NCI-H524 (cell line): ENCODE results near the gene ACTG1.

Source experiments
- DNase-seq, 2 experiments: peaks; one replicate each; lab custom pipeline; 2025; lab: John Stamatoyannopoulos, UW

Gene ACTG1

DNA sequence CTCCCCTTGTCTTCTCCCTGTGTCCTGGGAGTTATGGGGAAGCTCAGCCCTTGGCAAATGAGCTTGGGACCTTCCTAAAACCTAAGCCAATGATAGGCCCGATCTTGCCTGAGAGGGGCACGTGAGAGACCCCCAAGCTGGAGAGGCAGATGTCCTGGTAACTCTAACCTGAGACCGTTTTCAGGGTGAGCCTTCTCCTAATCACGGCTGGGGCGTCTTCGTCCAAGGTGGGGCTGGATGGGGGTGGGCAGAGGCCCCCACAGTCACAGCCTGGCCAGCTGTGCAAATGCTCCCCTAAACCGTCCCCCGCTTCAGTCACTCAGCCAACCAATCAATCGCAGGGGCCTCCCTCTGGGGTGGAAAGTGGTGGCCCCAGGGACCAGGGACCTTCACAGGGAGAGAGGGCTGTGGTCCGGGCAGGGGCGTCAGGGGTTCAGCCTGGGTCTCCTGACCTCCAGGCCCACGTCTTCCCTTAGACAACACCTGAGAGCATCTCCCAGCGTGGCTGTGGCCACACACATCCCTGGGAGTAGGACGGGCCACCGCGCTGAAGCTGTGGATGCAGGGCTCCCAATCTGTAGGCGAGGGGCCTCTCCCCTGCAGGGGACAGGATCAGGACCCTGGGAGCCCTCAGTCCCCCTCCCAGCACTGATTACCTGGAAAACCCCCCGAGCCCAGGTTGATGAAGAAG is 30.6 kb downstream of the ACTG1 start:
- DNase-seq: peak in 1 of 2 experiments; percentile 73

- DNase-seq: peak; percentile 79 to 97
These were observed 31.4 kb downstream of the ACTG1 start for GRCh38 chr17:81481073-81481799.

DNA sequence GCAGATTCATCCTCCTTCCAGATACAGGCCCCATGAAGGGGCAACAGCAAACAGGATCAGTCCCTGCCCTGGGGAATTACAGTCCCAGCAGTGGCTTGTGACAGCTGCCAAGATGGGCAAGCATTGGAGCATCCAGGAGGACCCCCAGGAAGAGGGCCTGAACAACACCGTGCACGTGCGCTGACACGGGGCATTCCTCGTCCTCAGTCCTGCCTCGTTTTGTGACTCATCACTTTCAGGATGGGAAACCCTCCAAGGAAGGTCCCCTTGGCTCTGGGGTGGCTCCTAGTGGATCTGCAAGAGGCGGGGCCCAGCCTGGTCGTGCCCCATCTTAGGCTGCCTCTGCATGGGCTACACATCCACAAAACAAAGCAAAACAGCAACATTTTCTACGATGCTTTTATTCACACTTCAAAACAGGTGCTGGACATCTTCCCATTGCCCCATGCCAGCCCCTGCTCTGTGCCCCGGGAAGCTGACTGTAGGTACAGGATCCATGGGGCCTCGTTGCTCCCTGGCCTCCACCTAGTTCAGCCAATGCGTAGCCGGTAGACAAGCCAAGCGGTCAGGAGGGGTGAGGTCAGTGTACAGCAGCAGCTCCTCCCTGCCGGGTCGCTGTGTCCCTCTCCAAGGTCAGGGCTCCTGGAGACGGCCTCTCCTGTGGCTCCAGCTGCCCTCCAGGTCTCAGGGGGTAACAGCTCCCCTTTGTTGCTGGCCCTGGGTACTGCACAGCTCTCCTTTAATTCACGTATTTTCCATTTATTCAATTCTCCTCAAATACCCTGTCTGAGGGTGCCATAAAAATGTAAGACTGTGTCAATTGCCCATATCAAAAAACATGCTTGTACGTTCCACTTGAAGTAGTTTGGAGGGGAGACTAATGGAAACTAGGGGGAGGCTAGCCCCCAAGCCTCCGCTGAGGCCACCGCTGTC is 32.2 kb downstream of the ACTG1 start:
- no peak for DNase-seq

DNA sequence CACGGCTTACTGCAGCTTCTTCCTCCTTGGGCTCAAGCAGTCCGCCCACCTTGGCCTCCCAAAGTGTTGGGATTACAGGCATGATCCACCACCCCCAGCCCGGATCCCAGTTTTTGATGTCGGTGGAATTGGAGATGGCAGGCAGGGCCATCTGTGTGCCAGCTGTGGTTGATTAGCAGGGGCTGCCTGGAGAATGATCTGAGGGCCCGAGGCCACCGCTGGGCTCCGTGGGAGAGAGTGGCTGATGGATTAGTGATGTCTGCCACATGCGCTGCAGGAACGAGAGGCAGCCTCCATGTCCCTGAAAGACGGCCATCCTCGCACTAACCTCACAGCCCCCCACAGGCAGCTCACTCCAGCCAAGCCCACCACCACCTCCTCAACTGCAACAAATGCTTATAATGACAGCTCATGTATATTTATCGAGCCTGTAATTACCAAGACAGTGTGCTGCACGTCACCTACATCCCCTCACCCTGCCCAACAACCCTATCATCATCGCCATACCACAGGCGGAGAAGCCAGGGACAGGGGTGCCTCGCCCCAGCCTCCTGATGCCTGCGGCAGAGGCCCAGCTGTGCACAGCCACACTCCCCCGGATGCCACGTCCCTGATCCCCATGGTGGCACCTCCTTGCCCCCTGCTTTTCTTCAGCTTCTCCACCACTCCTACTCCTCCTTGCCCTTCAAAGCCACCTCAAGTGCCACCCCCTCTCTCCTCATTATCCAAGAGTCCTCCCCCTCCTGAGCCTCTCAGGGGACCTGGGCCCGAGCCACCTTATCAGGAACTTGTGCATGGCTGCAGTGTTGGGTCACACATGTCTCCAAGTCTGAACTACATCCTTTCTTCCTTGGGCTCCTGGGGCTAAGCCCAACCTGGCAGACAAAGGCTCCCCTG is 33.2 kb downstream of the ACTG1 start:
- DNase-seq: peak; percentile 84 to 91

DNA sequence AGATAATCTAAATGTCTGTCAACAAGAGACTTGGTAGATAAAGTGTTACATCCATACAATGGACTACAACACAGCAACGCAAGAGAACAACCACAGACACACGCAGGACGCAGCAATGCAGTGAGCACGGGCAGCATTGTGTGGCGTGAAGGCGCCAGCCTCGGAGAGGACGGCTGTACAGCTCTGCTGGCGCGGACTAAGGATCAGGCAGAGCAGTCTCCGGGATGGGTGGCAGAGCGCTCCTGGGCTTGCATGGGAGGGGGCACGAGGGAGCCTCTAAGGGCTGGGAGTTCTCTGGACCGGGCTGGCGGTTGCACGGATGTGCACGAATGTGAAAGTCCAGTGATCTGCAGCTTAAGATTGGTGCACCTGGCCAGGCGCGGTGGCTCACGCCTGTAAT is 34.5 kb downstream of the ACTG1 start:
- no peak for DNase-seq

GRCh38 chr17:81477173-81477572 is 35.4 kb downstream of the ACTG1 start:
- DNase-seq: no peak

- no peak for DNase-seq
These were observed 36.0 kb downstream of the ACTG1 start for GRCh38 chr17:81476635-81477034.

DNA sequence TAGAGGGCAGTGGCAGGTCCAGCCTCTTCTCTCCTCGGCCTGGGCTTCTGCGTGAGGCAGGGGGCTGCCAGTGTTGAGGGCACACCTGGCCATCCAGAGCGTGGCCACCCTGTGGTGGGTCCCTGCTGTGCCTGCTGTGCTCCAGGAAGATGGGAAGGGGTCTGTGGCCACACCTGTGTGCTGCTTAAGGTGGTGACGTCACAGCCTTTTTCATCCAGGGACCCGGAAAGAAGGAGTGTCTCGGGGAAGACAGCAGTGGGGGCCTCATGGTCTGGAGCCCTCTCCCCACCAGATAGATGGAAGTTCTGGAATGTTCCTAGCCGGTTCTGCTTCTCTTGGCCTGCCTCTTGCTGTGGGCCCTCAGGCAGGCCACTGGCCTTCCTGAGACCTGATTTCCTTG is 36.5 kb downstream of the ACTG1 start:
- no peak for DNase-seq

GRCh38 chr17:81474958-81475357 is 37.6 kb downstream of the ACTG1 start:
- no peak for DNase-seq

- DNase-seq: no peak
These were observed 39.6 kb downstream of the ACTG1 start for GRCh38 chr17:81473019-81473418.

GRCh38 chr17:81471818-81472456 is 40.7 kb downstream of the ACTG1 start:
- DNase-seq: peak in 1 of 2 experiments; percentile 42

- no peak for DNase-seq
These were observed 41.4 kb downstream of the ACTG1 start for GRCh38 chr17:81470944-81471817.

GRCh38 chr17:81470270-81470943 is 42.2 kb downstream of the ACTG1 start:
- DNase-seq: peak in 1 of 2 experiments; percentile 31

DNA sequence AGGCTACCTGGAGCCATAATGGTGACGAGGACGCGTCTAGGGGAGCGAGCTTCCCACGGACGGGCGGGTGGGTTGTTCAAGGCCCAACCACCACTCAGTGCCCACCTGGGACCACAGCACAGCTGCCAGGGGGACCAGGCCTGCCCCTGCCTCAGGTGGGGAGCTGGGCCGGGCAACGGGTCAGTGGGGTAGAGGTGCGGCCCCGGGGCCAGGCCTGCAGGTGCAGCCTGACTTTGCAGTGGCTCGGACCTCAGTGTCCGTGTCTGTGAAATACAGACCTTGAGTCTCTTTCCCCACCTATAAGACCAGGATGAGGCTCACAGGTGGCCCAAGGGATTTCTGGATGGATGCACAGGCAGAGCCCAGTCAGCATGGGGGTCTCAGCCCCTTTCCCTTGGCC is 43.3 kb downstream of the ACTG1 start:
- no peak for DNase-seq

- no peak for DNase-seq
These were observed 43.9 kb downstream of the ACTG1 start for GRCh38 chr17:81468770-81469121.

DNA sequence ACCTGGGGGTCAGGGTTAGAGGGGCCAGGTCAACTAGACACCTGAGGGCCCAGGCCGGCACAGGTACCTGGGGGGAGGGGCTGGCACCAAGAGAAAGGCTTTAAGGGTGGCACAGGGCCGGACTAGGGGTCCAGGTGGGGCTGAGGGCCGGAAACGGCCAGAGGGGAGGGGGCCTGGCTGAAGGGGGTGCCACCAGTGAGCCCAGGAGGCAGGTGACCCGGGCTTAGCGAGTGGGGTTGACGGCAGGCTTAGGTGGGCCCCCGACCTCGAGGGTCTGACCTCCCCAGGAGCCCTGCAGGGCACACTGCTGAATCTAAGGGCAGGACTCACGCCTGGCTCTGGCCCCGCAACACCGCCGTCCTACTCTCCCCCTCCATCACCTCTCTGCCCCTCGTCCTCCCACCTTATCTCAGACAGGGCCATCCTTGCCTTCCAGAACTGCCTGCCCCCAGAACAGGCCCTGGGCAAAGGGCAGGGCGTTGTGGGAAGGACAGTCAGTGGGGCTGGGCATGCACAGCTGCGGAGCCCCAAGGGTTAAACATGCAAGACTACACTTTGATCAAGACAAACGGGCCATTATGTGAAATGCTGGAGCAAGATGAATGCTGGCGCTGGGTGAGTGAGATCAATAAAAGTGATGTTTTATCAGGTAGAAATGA is 44.4 kb downstream of the ACTG1 start:
- DNase-seq: no peak

GRCh38 chr17:81466564-81467472 is 45.8 kb downstream of the ACTG1 start:
- no peak for DNase-seq

DNA sequence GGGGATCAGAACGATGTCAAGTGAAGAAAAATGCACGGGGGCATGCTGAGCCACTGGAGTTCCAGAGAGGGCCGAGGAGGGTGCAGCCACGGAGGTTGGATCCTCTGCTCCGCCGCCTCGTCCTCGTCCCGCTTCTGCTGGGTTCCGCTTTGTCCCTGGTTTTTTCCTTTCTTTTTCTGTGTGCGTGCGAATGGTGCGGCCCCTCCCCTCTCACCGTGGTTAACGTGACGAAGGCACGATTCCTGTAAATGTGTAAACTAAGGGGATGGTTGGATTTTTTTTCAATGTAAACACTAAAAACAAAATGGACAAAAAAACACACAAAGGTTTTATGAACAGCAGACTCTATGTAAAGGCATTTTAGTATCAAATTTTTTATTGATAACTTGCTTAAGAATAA is 46.7 kb downstream of the ACTG1 start:
- DNase-seq: no peak
